GM12872 (cell line): Measurements from ENCODE around the gene VPS39.

Experiments
- TF ChIP-seq, protein P1 (sequence below): IDR thresholded peaks from 3 replicates; pipeline ENCODE4 v1.5.1; 2011; ENCODE audit warnings: low read depth, mild to moderate bottlenecking, low read length, moderate library complexity; ENCODE audit not compliant: insufficient read depth

Gene VPS39

GRCh38 chr15:42166225-42166940 is 41.7 kb downstream of the VPS39 start:
- TF ChIP-seq, protein P1, sequence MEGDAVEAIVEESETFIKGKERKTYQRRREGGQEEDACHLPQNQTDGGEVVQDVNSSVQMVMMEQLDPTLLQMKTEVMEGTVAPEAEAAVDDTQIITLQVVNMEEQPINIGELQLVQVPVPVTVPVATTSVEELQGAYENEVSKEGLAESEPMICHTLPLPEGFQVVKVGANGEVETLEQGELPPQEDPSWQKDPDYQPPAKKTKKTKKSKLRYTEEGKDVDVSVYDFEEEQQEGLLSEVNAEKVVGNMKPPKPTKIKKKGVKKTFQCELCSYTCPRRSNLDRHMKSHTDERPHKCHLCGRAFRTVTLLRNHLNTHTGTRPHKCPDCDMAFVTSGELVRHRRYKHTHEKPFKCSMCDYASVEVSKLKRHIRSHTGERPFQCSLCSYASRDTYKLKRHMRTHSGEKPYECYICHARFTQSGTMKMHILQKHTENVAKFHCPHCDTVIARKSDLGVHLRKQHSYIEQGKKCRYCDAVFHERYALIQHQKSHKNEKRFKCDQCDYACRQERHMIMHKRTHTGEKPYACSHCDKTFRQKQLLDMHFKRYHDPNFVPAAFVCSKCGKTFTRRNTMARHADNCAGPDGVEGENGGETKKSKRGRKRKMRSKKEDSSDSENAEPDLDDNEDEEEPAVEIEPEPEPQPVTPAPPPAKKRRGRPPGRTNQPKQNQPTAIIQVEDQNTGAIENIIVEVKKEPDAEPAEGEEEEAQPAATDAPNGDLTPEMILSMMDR, result no peak

GRCh38 chr15:42165106-42165505 is 43.0 kb downstream of the VPS39 start:
- TF ChIP-seq, protein P1, result no peak

- TF ChIP-seq, protein P1, result no peak
These were observed 44.1 kb downstream of the VPS39 start for GRCh38 chr15:42163947-42164550.

DNA sequence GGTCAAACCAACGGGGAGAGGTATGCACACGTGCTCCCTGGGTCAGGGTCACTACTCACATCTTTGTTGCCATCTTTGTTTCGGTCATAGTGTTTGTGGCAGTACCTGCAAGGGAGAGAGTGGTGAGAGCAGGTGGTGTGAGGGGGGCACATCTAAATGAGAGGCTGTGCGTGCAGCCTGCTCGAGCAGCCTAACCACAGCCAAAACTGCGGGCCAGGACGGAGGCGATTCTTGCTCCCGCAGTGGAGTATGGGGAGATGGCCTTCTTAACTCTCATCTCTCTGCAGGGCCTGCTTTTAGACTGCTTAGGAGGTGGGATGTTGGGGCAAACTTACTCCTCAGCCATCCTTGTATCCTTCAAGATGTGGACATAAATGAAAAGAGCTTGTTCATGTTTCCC is 44.8 kb downstream of the VPS39 start:
- TF ChIP-seq, protein P1, result no peak

GRCh38 chr15:42160136-42160535 is 48.0 kb downstream of the VPS39 start:
- TF ChIP-seq, protein P1, result no peak

DNA sequence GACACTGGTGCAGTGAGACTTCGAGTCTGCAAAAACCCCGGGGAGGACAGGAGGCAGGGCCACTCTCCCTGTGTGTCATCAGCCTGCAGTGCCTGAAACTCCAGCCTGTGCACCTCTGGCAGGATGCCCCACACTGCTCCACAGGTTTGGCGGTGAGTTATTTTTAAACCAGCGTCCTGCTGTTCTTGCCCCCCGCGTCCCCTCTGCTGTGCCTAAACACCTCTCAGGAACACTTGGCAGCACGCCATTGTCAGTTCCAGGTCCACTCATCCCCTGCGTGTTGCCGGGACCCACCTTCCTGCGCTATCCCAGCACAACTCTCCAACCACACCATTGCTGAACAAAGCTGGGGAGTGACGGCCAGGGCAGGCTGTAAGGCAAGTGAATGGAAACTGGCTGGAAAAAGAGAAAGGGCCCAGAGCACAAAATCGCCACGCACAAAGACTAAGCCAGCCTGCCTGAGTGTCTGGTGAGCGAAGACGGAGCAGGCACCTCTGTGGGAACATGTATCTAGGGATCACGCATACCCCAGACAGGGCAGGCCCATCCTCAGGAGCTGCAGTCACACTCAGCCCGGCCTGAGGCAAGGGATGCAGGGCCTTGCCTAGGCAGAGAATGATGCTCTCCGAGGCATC is 48.6 kb downstream of the VPS39 start:
- TF ChIP-seq, protein P1, result no peak

GRCh38 chr15:42158941-42159340 is 49.2 kb downstream of the VPS39 start:
- TF ChIP-seq, protein P1, result no peak
